GM21423 (cell line): ENCODE measurements around the gene GATAD2A.
"Not testable (repeated sequence)": the region's sequence is repeated elsewhere in the genome, so short reads cannot be mapped to it uniquely, and the experiment has no call there.

ENCODE experiments used
- ATAC-seq: cut with Tn5 transposase; IDR thresholded peaks from one replicate; pipeline ENCODE4 v1.9.1; 2021; ENCODE audit warnings: mild to moderate bottlenecking, moderate library complexity; ENCODE audit not compliant: unreplicated experiment

GATAD2A gene

GRCh38 chr19:19404879-19405860 is at the start of gene GATAD2A:
TSS of gene GATAD2A (plus strand) at chr19:19405675. CDS start at chr19:19465346, 59,671 bp downstream.
- ATAC-seq = peak; percentile 76

GRCh38 chr19:19356500-19356899 is 49.0 kb upstream of the GATAD2A start:
- ATAC-seq = no peak

- no peak for ATAC-seq
Observed at GRCh38 chr19:19356901-19357566, 48.4 kb upstream of the GATAD2A start.

- ATAC-seq = peak; percentile 58
Observed at GRCh38 chr19:19361075-19361594, 44.3 kb upstream of the GATAD2A start.

GRCh38 chr19:19362075-19362474 is 43.4 kb upstream of the GATAD2A start:
- ATAC-seq = no peak

- peak; percentile 65 for ATAC-seq
Observed at GRCh38 chr19:19366434-19367396, 38.8 kb upstream of the GATAD2A start.

GRCh38 chr19:19368087-19368486 is 37.4 kb upstream of the GATAD2A start:
- ATAC-seq = no peak

- ATAC-seq = no peak
Observed at GRCh38 chr19:19371059-19371458, 34.4 kb upstream of the GATAD2A start.

GRCh38 chr19:19372656-19373416 is 32.6 kb upstream of the GATAD2A start:
- peak; percentile 93 for ATAC-seq

GRCh38 chr19:19379527-19379926 is 25.9 kb upstream of the GATAD2A start:
- ATAC-seq = no peak

- not testable (repeated sequence) for ATAC-seq
Observed at GRCh38 chr19:19380316-19380715, 25.2 kb upstream of the GATAD2A start.

- ATAC-seq = no peak
Observed at GRCh38 chr19:19381007-19381926, 24.2 kb upstream of the GATAD2A start.

GRCh38 chr19:19382118-19382517 is 23.4 kb upstream of the GATAD2A start:
- no peak for ATAC-seq

- ATAC-seq = no peak
Observed at GRCh38 chr19:19384486-19384885, 21.0 kb upstream of the GATAD2A start.

- ATAC-seq = peak; percentile 88
Observed at GRCh38 chr19:19385131-19385895, 20.2 kb upstream of the GATAD2A start.

- peak; percentile 11 for ATAC-seq
Observed at GRCh38 chr19:19385896-19386869, 19.3 kb upstream of the GATAD2A start.

- no peak for ATAC-seq
Observed at GRCh38 chr19:19387108-19387507, 18.4 kb upstream of the GATAD2A start.
